Measurements from ENCODE around the gene ASB3. TPM values are rescaled to one million over a fixed set of nuclear protein-coding genes. Genes with fewer than 3 reads are reported as not detected.
"Not testable (repeated sequence)": the region's sequence is repeated elsewhere in the genome, so short reads cannot be mapped to it uniquely, and the experiment has no call there.

Gene ASB3
- total RNA-seq, 1 donor from 2014 or later: 18.7 TPM

DNA sequence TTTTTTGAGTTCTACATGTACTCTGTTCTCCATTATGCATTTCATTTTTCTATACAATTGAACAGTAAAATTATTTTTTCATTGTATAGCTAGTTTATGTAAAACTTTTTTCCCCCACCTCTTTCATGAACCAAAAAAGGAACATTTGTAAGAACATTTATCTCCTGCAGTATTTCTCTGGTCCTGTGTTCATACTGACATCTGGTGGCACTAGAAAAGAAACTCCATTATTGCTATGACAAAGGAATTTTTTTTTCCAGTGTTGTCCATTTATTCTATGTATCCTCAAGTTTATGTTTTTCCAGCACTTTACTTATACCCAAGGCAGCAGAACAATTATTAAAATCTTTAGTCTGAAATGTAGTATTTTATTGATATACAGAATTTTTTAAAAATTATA is 46.6 kb downstream of the ASB3 start:
- no peak for DNase-seq (ENCODE audit: low spot score)

DNA sequence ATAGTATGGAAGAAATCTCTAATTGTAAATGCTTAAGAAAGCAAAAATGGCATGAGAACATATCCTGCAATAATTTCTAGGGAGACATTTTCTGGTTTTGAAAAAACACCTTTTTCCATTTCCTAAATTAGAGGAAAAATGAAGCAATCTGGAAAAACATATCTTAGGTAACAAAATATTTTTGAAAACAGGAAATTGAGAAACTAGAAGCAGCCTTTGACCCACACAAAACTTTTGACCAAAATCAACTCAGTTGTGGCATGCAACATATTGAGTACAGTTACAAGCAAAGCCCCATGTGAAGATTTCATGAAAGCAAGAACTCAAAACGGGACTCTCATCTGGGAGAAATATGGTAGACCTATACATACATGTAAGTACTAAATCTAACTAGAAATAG is 47.7 kb downstream of the ASB3 start:
- no peak for DNase-seq (ENCODE audit: low spot score)

DNA sequence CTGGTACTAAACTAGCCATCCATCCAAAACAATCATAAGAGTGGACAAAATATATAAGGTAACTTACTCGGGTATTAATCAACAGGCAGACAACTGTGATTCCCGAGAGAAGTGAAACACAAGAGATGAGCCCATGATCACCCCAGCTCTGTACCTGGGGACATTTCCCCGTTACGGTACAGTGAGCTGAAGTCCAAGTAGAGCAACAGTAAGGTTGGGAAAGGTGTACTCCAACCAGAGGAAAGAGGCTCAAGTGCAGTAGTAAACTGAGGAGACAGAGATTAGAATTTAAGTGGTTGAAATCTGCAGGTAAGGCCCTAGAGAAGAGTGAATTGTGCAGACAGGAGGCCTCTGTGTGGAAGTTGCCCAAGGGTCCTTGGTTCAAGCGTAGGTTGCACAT is 49.7 kb downstream of the ASB3 start:
- DNase-seq (ENCODE audit: low spot score): no peak

DNA sequence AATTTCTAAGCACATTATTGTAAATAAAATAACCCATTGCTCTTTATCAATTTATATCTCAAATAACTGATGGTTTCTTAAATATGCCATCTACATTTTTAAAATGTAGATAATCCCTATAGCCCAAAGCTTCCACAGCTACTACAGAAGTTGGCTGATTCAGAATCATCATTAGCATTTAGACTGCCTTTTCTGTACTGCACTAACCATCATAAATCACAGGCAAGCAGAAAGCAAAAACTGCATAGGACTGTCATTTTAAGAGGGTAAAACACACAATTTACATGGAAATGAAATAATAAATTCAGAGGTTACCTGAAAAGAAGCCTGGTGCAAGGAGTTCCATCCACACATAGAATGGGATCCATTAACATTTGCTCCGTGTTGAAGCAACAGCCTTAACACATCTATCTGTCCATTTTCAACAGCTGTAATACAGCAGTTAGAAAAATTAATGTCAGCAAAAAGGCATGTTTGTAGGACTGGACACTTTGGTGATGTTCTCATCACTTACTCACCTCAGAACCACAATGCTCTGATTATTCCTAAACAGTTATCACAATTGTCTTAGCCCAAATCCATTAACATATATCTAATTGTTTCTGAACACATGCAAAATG is 57.5 kb downstream of the ASB3 start:
- no peak for DNase-seq (ENCODE audit: low spot score)

DNA sequence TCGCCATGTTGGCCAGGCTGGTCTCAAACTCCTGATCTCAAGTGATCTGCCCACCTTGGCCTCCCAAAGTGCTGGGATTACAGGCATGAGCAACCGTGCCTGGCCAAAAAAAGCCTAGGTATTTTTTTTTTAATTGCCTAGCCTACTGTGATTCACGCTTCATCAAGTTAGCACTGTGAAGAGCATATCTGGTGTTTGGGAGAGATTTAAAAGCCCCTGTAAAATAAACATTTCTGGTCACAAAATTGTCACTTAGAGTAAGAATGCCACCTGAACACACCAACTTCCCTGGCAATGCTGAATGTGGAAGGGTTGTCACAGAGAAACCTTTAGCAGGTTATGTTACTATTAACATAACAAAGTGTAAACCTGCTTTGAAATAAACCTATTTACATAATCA is 58.8 kb downstream of the ASB3 start:
- no peak for DNase-seq (ENCODE audit: low spot score)

DNA sequence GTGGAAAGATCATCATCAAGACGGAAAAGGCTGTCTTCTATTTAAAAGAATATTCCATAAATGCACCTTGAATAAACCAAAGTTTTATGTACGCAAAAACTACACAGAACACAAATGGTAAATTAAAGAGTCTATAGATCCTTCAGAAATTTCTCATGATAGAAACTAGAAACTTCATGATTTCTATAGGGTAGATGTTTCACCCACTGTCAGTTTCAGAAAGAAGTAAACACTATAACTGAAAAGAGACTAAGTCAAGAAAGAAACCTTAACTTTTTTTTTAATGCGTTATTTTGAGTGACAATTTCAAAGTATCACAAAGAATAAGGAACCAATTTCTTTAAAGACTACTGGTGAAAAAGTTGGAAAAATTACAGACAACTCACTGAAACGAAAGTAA is 61.1 kb downstream of the ASB3 start:
- no peak for DNase-seq (ENCODE audit: low spot score)

DNA sequence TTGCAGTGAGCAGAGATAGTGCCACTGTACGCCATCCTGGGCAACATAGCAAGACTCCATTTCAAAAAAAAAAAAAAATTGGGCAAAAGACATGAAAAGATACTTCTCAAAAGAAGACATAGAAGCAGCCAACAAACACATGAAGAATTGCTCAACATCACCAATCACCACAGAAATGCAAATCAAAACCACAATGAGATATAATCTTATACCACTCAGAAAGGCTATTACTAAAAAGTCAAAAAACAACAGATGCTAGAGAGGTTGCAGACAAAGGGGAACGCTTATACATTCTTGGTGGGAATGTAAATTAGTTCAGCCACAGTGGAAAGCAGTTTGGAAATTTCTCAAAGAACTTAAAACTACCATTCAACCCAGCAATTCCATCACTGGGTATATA is 62.2 kb downstream of the ASB3 start:
- DNase-seq (ENCODE audit: low spot score): no peak

DNA sequence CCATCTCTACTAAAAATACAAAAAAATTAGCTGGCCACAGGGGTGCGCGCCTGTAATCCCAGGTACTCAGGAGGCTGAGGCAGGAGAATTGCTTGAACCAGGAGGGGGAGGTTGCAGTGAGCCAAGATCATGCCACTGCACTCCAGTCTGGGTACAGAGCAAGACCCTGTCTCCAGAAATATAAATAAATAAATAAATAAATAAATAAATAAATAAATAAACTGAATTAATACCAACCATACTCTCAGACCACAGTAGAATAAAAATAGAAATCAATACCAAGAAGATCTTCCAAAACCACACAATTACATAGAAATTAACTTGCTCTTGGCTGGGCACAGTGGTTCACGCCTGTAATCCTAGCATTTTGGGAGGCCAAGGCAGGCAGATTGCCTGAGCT is 65.8 kb downstream of the ASB3 start:
- DNase-seq (ENCODE audit: low spot score): not testable (repeated sequence)

DNA sequence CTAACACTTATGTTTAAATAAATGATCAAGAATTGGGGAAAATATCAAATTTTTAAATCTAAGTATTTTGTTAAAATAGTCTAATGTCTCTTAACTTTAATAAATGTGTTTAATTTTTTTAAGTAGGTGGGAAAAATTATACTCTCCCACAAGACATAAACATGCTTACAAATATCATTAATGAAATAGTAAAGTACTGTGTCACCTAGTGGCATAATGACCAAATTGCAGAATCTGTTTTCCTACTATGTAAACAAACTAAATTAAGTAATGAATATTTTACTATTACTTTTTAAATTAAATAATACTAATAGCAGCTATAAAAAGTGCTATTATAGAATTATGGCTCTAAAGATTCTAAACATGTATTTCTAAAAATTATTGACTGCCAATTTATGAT is 71.2 kb downstream of the ASB3 start:
- DNase-seq (ENCODE audit: low spot score): no peak

DNA sequence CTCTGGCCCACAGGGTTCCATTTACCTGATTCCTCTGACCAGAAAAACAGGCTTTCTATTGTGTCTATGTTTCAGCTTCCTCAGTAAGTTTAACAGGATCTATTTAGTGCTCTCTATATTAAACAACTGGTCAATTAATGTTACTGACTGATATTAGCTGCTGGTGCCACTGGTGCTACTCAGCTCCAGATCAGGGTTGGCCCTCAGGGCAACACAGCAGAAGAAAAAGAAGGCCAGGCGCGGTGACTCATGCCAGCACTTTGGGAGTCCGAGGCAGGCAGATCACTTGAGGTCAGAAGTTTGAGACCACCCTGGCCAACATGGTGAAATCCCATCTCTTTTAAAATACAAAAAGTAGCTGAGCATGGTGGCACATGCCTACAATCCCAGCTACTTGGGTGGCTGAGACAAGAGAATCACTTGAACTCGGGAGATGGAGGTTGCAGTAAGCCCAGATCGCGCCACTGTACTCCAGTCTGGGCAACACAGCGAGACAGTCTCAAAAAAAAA is 75.4 kb downstream of the ASB3 start:
- no peak for DNase-seq (ENCODE audit: low spot score)

DNA sequence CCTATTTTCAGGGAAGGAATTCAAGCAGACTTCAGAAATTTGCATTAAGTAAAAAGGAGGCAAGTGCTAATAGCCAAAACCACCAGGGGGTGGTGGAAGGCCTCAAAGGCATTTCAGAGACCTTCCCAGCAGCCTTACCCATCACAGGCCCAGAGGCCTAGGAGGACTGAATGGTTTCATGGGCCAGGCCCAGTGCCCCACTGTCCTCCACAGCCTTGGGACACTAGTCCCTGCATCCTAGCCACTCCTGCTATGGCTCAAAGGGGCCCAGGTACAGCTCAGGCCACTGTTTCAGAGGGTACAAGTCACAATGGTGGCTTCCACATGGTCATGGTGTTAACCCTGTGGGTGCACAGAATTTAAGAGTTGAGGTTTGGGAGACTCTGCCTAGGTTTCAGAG is 77.8 kb downstream of the ASB3 start:
- no peak for DNase-seq (ENCODE audit: low spot score)

DNA sequence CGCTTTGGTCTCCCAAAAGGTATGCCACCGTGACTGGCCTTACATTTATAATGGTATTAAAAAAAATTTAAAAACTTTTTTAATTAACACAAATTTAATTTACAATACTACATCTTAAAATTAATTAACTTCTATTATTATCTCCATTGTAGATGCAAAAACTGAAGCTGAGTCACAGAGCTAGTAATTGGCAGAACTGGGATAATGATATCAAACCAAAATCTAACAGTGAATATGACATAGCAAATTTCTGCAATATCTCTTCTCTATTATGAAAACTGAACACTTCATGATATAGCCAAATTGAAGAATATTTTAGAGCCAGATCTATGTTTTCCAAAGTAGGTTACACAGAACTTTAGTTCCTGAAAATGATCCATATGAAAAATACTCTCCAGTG is 85.5 kb downstream of the ASB3 start:
- no peak for DNase-seq (ENCODE audit: low spot score)

DNA sequence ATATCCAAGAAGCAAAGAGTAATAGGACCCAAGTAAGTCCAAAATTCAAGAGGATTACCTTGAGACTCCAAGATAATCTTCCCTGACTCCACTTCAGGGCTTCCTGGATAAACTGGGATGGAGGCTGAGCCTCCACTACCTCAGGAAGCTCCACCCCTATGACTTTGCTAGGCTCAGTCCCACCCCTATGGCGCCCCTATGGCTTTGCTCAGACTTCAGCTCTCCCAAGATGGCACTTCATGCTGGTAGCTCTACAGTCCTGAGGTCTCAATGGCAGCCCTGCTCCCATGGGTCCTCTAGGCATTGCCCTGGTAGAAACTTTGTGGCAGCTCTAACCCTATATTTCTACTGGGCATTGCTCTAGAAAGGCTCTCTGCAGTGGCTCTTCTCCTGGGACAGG is 89.1 kb downstream of the ASB3 start:
- no peak for DNase-seq (ENCODE audit: low spot score)

DNA sequence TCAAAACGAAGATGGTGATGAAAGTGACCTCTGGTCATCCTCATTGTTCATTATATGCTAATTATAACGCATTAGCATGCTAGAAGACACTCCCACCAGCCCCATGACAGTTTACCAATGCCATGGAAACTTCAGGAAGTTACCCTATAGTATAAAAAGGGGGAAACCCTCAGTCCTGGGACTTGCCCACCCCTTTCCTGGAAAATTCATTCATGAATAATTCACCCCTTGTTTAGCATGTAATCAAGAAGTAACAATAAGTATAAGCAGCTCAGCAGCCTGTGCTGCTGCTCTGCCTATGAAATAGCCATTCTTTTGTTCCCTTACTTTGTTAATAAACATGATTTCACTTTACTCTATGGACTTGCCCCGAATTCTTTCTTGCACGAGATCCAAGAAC is 89.7 kb downstream of the ASB3 start:
- DNase-seq (ENCODE audit: low spot score): no peak

DNA sequence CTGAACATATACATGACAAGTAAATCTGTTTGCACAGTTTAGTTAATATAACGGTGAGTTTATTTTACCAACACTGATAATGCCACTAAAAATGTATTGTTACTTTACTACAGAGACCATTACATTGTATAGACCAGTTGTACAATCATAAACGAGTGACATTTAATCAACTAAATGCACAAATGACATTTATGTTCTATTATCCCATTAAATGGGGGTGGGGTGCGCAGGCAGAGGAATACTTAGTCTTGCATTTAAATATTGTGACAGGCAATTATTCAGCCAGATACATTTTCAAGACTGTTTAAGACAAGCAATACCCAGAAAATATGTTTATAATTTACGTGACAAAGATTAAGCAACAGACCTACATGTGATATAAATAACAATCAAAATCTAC is 91.2 kb downstream of the ASB3 start:
- DNase-seq (ENCODE audit: low spot score): no peak

DNA sequence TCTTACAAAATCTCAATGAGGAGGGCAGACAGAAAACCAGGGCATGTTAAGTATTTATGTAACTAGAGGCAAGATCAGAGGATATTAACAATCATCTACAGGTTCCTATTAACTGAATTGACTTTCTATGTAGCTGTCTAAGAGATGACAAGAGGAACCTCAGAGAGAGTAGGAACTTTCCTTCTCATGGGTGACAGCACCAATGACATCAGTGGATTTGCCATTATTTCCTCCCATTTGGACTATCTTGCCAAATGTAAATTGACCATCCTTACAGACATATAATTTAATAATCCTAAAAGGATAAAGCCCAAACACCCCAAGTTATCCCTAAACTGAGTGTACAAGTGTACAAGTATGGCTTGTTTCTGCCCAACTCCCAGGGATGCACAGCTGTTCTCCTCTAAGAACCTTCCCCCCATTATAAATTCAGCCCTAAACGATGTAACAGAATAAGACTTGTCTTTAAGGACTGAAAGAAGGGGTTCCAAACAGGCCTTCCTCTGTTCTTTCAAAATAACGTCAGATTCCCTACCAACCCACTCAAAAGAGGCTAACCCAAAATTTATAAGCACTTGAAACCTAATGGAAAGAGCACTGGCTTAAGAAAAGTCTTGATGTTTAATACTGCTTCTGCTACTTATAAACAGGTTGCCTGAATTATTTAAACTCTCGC is 92.5 kb downstream of the ASB3 start:
- no peak for DNase-seq (ENCODE audit: low spot score)

DNA sequence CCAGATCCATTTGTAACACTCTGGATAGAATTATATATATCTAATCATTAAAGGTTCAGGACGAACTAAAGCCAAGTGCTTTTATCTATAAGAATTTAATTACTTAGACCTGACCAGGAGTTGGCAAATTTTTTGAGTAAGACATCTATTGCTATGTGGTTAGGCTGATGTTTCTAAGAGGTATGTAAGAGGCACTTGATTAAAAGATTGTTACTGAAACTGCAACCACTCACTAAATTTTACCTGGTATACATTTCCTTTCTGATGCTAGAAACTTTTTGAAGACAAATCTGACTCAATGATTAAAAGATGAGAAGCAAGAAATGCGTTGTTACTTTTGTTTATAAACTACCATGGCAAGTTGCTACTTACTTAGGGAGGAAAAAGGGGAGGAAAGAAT is 95.9 kb downstream of the ASB3 start:
- DNase-seq (ENCODE audit: low spot score): no peak

DNA sequence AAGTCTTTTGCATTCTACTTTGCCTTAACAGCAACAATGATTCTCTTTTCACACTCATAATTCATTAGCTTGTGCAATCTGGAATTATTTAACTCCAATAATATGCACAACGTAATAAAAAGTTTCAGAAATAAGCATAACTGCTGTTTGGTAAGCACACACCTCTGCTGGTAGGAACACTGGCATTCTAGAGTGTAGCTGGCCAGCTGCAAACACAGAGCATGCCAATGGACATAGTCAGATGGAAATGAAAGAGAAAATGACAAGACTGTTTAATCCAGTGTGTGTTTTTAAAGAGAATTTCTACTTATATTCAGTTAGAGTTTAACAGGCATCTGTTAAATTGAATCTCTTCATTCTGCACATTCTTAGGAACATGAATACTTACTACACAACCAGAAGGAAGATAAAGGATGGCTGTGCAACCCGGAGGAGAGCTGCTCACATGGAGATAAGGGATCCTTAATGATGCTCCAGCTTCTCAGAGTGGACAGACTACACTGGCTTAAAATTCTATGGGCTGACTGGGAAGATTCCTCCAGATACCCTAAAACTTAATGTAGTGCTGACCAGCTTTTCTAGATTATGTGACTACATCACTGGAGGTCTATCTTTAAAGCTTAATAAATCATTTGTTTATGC is 113.8 kb downstream of the ASB3 start:
- no peak for DNase-seq (ENCODE audit: low spot score)

DNA sequence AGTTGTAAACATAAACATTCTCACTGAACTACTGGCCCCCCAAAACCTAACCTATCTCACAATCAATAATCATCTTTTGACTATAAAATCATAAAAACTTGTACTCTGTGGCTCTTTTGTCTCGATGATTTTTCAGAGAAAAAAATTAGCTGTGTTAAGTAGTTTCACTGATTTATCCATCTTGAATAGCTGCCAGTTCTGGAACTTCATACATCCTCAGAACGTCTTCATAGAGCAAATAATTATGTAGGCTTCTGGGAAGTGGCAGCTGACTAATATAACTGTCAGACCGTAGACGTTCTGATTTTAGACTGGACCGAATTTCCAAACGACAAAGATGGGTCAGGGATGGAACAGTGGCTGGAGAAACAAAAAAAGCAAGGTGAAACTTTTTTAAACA is 116.4 kb downstream of the ASB3 start:
- DNase-seq (ENCODE audit: low spot score): no peak

DNA sequence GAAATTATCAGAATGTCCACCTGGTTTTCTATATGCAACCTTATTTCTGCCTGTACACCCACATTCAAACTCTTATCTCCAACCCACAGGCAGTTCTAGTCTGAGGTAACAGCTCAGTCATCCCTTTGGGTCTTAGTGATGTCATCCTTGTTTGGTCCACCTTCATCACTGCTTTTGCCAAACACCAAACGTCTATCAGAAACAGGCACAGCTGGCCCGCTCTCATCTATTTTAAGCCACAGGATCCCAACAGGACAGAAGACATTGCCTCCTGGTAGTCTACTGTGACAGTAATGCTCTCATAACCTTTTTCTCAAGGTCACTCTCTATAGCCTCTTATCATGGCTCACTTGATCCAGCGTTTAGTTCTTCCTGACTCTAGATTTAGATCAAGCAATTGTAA is 118.1 kb downstream of the ASB3 start:
- DNase-seq (ENCODE audit: low spot score): no peak

DNA sequence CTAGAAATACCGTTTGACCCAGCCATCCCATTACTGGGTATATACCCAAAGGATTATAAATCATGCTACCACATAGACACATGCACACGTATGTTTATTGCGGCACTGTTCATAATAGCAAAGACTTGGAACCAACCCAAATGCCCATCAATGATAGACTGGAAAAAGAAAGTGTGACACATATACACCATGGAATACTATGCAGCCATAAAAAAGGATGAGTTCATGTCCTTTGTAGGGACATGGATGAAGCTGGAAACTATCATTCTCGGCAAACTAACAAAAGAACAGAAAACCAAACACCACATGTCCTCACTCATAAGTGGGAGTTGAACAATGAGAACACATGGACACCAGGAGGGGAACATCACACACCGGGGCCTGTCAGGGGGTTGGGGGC is 119.6 kb downstream of the ASB3 start:
- not testable (repeated sequence) for DNase-seq (ENCODE audit: low spot score)

DNA sequence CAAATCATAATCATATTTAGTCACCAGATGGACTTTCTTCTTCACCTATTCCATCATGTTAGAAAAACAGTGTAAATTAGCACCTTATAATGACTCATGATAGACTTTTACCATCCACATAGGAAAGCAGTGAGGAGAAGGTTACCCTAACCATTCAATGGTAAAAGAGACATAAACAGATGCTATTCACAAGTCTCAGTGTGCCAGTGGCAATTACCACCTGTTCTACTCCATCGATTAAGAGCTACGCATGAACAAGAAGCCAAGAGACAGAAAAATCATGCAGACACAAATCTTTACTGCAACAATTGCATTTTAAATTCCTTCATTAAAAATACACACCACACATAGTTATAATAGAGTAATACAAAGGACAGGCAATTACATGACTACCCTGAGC is 125.9 kb downstream of the ASB3 start:
- DNase-seq (ENCODE audit: low spot score): no peak

DNA sequence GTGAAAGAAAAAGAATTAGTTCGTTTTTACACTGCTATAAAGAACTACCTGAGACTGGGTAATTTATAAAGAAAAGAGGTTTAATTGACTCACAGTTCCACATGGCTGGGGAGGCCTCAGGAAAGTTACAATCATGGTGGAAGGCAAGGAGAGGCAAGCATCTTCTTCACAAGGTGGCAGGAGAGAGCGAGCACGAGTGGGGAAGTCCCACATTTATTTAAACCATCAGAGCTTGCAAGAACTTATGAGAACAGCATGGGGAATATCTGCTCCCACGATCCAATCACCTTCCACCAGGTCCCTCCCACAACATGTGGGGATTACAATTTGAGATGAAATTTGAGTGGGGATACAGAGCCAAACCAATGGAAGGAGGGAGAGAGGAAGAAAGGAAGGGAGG is 128.3 kb downstream of the ASB3 start:
- DNase-seq (ENCODE audit: low spot score): not testable (repeated sequence)

Measured in mucosa of gallbladder (tissue), 1 donor.